ENCODE data around the gene LPIN2. TPM values are rescaled to one million over a fixed set of nuclear protein-coding genes. Genes with fewer than 3 reads are reported as not detected.
A peak's percentile ranks its signal among the peaks of the same experiment; 100 is the strongest.

The LPIN2 gene
- total and polyA plus RNA-seq, 2 of the 13 experiments (the other 11 are each of a cell fraction or from before 2014, with no cell fraction given): 46.0 to 119 TPM

DNA sequence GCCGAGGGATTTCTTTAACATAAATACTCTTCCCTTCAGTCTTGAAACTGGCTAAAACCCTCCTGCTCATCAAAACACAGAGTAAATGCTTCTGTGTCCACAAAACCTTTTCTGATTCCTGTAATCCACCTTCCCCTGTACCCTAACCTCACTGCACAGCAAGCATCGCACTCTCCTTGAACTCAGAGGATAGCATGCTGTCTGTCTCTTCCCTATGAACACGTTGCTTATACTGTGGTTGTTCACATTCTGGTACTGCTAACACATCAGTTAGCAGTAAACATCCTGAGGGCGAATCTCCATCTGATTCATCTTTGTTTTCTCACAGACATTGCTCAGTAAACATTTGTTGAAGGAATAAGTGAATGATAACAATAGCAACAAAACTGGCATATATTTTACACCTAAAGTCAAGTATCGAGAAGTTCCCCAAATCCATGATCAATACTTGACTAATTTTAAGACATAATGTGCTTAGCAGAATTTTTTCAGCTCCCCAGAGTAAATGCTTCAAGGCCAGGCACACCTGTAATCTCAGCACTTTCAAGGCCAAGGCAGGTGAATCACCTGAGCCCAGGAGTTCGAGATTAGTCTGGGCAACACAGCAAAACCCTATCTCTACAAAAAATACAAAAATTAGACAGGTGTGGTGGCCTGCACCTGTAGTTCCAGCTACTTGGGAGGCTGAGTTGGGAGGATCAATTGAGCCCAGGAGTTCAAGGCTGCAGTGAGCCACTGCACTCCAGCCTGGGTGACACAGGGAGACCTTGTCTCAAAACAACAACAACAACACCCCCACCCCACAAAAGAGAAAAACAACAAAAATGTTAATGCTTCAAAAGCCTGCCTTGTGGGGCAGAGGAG lies 45.6 kb upstream of the LPIN2 start (continued):
- TF ChIP-seq ZBTB2 (CRISPR knock-in tag; IDR thresholded peaks at IDR 0.05; ENCODE audit: low read depth) (no peak), U2AF1 (optimal IDR thresholded peaks at IDR 0.05; ENCODE audit: low read depth, low read length) (no peak), SOX13 (IDR thresholded peaks at IDR 0.05) (no peak), SOX13 (CRISPR knock-in tag; conservative IDR thresholded peaks at IDR 0.05 in 1 of 2, IDR thresholded peaks at IDR 0.05 in 1 of 2) (peak in 1 of 2 experiments; percentile 92; a peak in 2 of 4 replicates), ZNF879 (CRISPR knock-in tag; IDR thresholded peaks at IDR 0.05) (no peak), SALL1 (CRISPR knock-in tag; IDR thresholded peaks at IDR 0.05) (peak; percentile 75; the same call in 1 of the 2 replicates), ZNF224 (CRISPR knock-in tag; IDR thresholded peaks at IDR 0.05) (no peak), EZH2 (conservative IDR thresholded peaks at IDR 0.05; ENCODE audit: low read depth, low read length) (no peak), ZNF382 (CRISPR knock-in tag; IDR thresholded peaks at IDR 0.05; ENCODE audit: borderline replicate concordance) (no peak), ERF (CRISPR knock-in tag; IDR thresholded peaks at IDR 0.05) (no peak; the same call in 1 of the 2 replicates), SMAD9 (CRISPR knock-in tag; IDR thresholded peaks at IDR 0.05) (no peak), NR2F2 (IDR thresholded peaks at IDR 0.05; ENCODE audit: borderline replicate concordance, low read depth) (no peak), SMARCE1 (IDR thresholded peaks at IDR 0.05; ENCODE audit: borderline replicate concordance) (no peak), ZNF839 (CRISPR knock-in tag; IDR thresholded peaks at IDR 0.05; ENCODE audit: borderline replicate concordance) (no peak), REXO4 (CRISPR knock-in tag; IDR thresholded peaks at IDR 0.05; ENCODE audit: borderline replicate concordance) (no peak), KAT2B (IDR thresholded peaks at IDR 0.05; ENCODE audit: borderline replicate concordance, low read depth, low read length) (no peak), ZMYM4 (CRISPR knock-in tag; IDR thresholded peaks at IDR 0.05) (no peak), ZNF280D (CRISPR knock-in tag; IDR thresholded peaks at IDR 0.05) (peak; percentile 95), ZNF281 (CRISPR knock-in tag; IDR thresholded peaks at IDR 0.05; ENCODE audit: borderline replicate concordance) (0 out of 2 replicates have a peak, but pooled peaks have one; percentile 6)
- TF ChIP-seq, protein P1, sequence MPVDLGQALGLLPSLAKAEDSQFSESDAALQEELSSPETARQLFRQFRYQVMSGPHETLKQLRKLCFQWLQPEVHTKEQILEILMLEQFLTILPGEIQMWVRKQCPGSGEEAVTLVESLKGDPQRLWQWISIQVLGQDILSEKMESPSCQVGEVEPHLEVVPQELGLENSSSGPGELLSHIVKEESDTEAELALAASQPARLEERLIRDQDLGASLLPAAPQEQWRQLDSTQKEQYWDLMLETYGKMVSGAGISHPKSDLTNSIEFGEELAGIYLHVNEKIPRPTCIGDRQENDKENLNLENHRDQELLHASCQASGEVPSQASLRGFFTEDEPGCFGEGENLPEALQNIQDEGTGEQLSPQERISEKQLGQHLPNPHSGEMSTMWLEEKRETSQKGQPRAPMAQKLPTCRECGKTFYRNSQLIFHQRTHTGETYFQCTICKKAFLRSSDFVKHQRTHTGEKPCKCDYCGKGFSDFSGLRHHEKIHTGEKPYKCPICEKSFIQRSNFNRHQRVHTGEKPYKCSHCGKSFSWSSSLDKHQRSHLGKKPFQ (CRISPR knock-in tag; IDR thresholded peaks at IDR 0.05; ENCODE audit: insufficient replicate concordance): peak; percentile 59

All from HepG2 (cell line).